Karpas-422 (cell line): ENCODE results near the gene FAM199X. TPM values are rescaled to one million over a fixed set of nuclear protein-coding genes. Genes with fewer than 3 reads are reported as not detected.
A peak's percentile ranks its signal among the peaks of the same experiment; 100 is the strongest.

Experiments
- DNase-seq: peaks from one replicate; pipeline ENCODE4 v3.0.0-alpha.2; 2015
- H2AFZ ChIP-seq: fragments of 200-600 bp; sonication (generic); 2 replicates; pipeline ENCODE4 v1.6.1; 2014; ENCODE audit warnings: antibody characterized with exemption, low read length, mixed read lengths
- H3K27ac ChIP-seq: fragments of 200-600 bp; sonication (generic); 2 replicates; pipeline ENCODE4 v1.5.1; 2014; ENCODE audit warnings: mild to moderate bottlenecking, low read length, moderate library complexity
- H3K27me3 ChIP-seq: fragments of 200-600 bp; sonication (generic); 2 replicates; pipeline ENCODE4 v1.6.1; 2014; ENCODE audit warnings: low read length, mixed read lengths
- H3K36me3 ChIP-seq: fragments of 200-600 bp; sonication (generic); 2 replicates; pipeline ENCODE4 v1.6.1; 2014; ENCODE audit warnings: low read length, mixed read lengths; ENCODE audit not compliant: insufficient read depth
- H3K4me1 ChIP-seq: fragments of 200-600 bp; sonication (generic); 2 replicates; pipeline ENCODE4 v1.6.1; 2014; ENCODE audit warnings: mild to moderate bottlenecking, low read length, mixed read lengths
- H3K4me2 ChIP-seq: fragments of 200-600 bp; sonication (generic); 2 replicates; pipeline ENCODE4 v1.6.1; 2014; ENCODE audit warnings: low read length, low read depth, mild to moderate bottlenecking; ENCODE audit not compliant: poor library complexity, severe bottlenecking
- H3K4me3 ChIP-seq: fragments of 200-600 bp; sonication (generic); 2 replicates; pipeline ENCODE4 v1.5.1; 2014; ENCODE audit warnings: mild to moderate bottlenecking, antibody characterized with exemption, low read length, mixed read lengths
- H3K79me2 ChIP-seq: fragments of 200-600 bp; sonication (generic); 2 replicates; pipeline ENCODE4 v1.6.1; 2014; ENCODE audit warnings: mild to moderate bottlenecking, low read length, mixed read lengths
- H3K9ac ChIP-seq: fragments of 200-600 bp; sonication (generic); 2 replicates; pipeline ENCODE4 v1.6.0; 2014; ENCODE audit warnings: low read length
- H3K9me2 ChIP-seq: fragments of 200-600 bp; sonication (generic), shearing (Covaris generic); replicated peaks from 2 replicates; pipeline ENCODE4 v1.6.0; 2014; ENCODE audit warnings: mild to moderate bottlenecking, low read length, moderate library complexity; ENCODE audit not compliant: insufficient read depth
- H3K9me3 ChIP-seq: fragments of 300-700, 200-600 bp; sonication (generic); 2 replicates; pipeline ENCODE4 v1.6.1; 2014; ENCODE audit warnings: low read length, mixed read lengths
- H4K20me1 ChIP-seq: fragments of 200-600 bp; sonication (generic); 2 replicates; pipeline ENCODE4 v1.6.1; 2014; ENCODE audit warnings: mild to moderate bottlenecking, antibody characterized with exemption, low read length, low read depth; ENCODE audit not compliant: insufficient read depth
- total RNA-seq: library from RNA; depleted of rRNA; stranded (reverse); fragments of >200 nt; shearing (Covaris generic); gene quantifications from 2 replicates; pipeline ENCODE4 v1.2.3, GENCODE V29; 2014; ENCODE audit warnings: low replicate concordance

FAM199X gene
- total RNA-seq, 1 experiment from 2014 or later, result 26.8 TPM

DNA sequence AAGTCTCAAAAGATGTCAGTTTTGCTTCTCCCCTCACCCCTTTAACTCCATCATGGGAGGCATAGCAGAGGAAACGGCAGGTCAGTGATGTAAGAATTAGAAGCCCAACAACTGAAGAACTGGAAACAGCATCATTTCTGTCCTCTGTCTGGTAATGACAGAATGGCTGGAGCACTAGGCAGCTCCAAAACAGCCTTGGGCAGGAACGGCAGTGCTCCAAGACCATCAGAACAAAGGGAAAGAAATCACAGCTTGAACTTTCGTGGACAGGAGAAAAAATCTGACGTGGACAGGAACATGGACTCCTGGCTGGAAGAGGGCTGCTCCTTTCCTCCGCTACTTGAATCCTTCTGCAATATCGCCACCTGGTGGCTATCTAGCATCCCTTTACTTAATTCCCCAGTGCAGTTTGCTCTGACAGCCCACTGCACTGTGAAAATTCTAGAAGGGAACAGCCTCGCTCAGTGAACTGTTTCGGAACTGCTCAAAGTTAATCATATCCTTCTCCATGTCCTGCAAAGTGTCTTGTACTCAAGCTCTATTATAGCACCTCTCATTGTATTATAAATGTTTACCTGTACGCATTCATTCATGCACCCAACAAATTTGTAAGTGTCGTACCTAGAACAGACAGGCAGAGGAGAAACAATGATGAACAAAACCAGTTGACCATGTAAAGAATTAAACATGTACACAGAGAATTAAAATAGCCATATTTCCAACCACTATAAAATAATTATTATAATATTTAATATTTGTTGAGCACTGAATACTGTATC is 29.8 kb upstream of the FAM199X start:
- Histone ChIP-seq H3K27me3 (no peaks in the 10 kb centered on the region), H3K9me3 (no peaks in the 10 kb centered on the region; the same call in 1 of the 2 replicates), H3K4me1 (no peaks in the 10 kb centered on the region), H3K4me3 (no peak overlapping the region), H2AFZ (no peak overlapping the region), H3K36me3 (no peaks in the 10 kb centered on the region), H3K9me2 (no peaks in the 10 kb centered on the region), H3K79me2 (no peaks in the 10 kb centered on the region), H3K9ac (no peak overlapping the region), H4K20me1 (no peaks in the 10 kb centered on the region), H3K4me2 (no peak overlapping the region), H3K27ac (no peak overlapping the region)
- DNase-seq, result peak; percentile 88

DNA sequence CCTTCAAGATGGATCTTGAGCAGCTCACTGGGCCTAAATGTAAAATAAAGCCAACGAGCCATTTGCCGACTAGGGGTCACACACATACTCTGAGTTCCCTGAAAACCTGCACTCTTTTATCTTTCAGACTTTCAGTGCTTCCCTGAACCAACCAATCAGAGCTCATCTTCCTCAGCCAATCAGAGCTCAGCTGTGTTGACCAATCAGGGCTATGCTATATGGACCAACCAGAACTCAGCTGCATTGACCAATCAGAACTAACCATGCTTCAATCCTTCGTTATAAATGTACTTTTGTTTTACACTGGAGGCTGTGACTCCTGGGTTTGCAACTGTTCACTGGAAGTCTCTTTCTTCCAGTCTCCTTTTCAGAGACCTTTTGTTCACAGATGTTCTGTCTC is 28.8 kb upstream of the FAM199X start:
- no peaks in the 10 kb centered on the region for H3K27me3 ChIP-seq
- no peaks in the 10 kb centered on the region for H3K79me2 ChIP-seq
- no peak overlapping the region for H2AFZ ChIP-seq
- no peak overlapping the region for H3K4me2 ChIP-seq
- H3K9me2 ChIP-seq, result no peaks in the 10 kb centered on the region
- H3K9ac ChIP-seq, result no peak overlapping the region
- H3K9me3 ChIP-seq, result no peaks in the 10 kb centered on the region; the same call in 1 of the 2 replicates
- H3K4me1 ChIP-seq, result no peaks in the 10 kb centered on the region
- no peak overlapping the region for H3K27ac ChIP-seq
- H3K36me3 ChIP-seq, result no peaks in the 10 kb centered on the region
- no peak overlapping the region for H3K4me3 ChIP-seq
- H4K20me1 ChIP-seq, result no peaks in the 10 kb centered on the region
- DNase-seq, result peak; percentile 64

DNA sequence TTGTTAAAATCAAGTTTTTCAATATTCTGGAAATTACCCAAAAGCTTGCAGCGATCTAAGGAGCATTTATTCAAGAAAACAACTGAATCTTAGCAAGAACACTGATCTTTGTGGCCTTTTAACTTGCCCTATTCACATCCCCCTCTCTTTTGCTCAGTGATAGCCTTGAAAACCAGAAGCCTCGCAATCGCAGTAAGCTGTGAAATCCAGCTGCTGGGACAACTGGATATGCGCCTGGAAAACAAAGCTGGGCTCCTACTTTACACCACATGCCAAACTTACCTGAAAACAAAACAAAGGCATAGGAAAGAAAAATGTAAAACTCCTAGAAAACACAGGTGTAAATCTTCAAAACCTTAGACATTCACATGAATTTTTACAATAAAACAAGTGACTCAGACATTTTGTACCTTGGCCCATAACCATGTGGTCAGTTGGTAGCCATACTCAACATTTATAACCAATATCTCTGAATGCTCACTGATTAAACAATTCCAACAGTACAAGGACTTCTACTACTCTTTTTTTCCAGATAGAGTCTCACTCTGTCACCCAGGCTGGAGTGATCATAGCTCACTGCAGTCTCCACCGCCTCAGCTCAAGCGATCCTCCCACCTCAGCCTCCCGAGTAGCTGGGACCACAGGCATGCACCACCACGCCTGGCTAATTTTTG is 25.0 kb upstream of the FAM199X start:
- DNase-seq, result no peak
- no peak overlapping the region for H3K4me3 ChIP-seq

DNA sequence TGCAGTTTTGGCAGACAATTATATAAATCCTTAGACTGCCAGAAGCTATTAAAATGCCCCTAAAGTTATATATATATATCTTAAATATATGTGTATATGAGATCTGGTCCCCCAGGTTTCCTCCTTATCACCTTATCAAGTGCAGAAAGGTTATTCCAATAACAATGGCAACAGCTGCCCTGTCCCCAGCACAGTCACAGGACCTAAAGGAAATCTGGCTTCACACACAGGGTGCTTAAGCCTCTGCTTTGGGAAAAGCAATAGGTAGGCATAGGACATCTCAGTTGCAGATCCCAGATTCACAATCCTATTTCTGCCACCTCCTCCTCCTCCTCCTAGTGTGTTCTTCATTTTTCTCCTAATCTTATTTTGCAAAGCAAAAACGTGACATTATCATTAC is 15.2 kb upstream of the FAM199X start:
- H3K4me2 ChIP-seq, result no peak overlapping the region
- peaks cover 5% of the 10 kb centered on the region; the same call in 1 of the 2 replicates for H3K4me1 ChIP-seq
- H3K79me2 ChIP-seq, result peaks cover 14% of the 10 kb centered on the region
- H3K36me3 ChIP-seq, result no peaks in the 10 kb centered on the region
- H4K20me1 ChIP-seq, result no peaks in the 10 kb centered on the region
- no peak overlapping the region for H3K27ac ChIP-seq
- no peak overlapping the region for H3K4me3 ChIP-seq
- no peak overlapping the region for H2AFZ ChIP-seq
- no peaks in the 10 kb centered on the region for H3K9me2 ChIP-seq
- H3K9ac ChIP-seq, result no peak overlapping the region
- no peaks in the 10 kb centered on the region for H3K27me3 ChIP-seq
- H3K9me3 ChIP-seq, result no peaks in the 10 kb centered on the region
- DNase-seq, result no peak

More for the DNA sequence above, 25.0 kb upstream of the FAM199X start:
- H3K36me3 ChIP-seq, result no peaks in the 10 kb centered on the region
- no peak overlapping the region for H3K4me2 ChIP-seq
- no peaks in the 10 kb centered on the region for H3K79me2 ChIP-seq
- no peaks in the 10 kb centered on the region; the same call in 1 of the 2 replicates for H3K9me3 ChIP-seq
- H4K20me1 ChIP-seq, result no peaks in the 10 kb centered on the region
- no peaks in the 10 kb centered on the region for H3K4me1 ChIP-seq
- H3K27ac ChIP-seq, result no peak overlapping the region
- H2AFZ ChIP-seq, result no peak overlapping the region
- no peaks in the 10 kb centered on the region for H3K27me3 ChIP-seq
- H3K9ac ChIP-seq, result no peak overlapping the region
- no peaks in the 10 kb centered on the region for H3K9me2 ChIP-seq

DNA sequence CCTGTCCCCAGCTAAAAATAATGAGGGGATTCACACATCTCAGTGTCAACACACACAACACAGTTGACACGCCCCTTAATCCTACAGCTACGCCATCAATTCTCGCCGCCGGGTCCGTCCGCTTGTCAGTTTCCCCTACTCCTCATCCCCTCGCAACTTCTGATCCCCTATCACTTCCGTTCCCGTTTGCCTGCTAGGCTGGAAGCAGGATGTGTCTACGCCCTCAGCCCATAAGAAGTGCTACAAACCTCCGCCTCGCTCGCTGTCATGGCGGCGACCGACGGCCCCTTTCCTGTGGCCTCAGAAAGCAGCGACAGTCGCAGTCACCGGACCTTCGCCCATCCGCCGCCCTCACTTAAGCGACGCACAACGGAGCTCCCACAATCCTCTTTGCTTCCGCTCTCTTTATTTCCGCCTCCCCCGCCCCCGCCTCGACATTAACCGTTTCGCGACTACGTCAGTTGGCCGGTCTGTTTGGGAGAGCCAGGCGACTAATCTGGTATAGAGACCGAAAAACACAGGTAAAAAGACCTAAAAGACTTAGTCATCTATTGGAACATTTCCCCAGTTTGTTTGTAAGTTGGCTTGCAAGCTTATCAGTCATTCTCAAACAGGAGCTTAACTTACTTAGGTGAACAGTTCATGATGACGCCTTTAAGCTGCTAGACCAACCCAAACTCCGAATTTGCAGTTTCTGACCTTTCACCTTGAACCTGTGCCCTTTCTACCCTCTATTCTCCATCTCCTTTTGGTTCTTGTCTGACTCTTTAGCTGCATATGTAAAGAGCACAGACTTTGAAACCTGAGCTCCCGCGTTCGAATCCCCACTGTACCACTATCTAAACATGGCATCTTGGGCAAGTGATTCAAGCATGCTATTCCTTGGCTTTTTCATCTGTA is 9.4 kb upstream of the FAM199X start, which contains the start of gene SLC25A53:
SLC25A53 (minus strand) TSS at position 380 of the 900 bp plus-strand sequence. CDS start 51,752 bp downstream, outside the sequence.
- Histone ChIP-seq H4K20me1 (no peaks in the 10 kb centered on the region), H3K9ac (peak within 1 kb of the TSS; percentile 75), H3K4me1 (peaks cover 17% of the 10 kb centered on the region), H2AFZ (0 out of 2 replicates have a peak within 1 kb of the TSS, but pooled peaks have one; percentile 32), H3K4me3 (peak within 1 kb of the TSS; percentile 77), H3K4me2 (peak within 1 kb of the TSS; percentile 83), H3K9me2 (no peaks in the 10 kb centered on the region), H3K27ac (peak within 1 kb of the TSS; percentile 86), H3K36me3 (no peaks in the 10 kb centered on the region), H3K27me3 (no peaks in the 10 kb centered on the region), H3K9me3 (no peaks in the 10 kb centered on the region), H3K79me2 (peaks cover 30% of the 10 kb centered on the region)
- DNase-seq, result peak; percentile 93

DNA sequence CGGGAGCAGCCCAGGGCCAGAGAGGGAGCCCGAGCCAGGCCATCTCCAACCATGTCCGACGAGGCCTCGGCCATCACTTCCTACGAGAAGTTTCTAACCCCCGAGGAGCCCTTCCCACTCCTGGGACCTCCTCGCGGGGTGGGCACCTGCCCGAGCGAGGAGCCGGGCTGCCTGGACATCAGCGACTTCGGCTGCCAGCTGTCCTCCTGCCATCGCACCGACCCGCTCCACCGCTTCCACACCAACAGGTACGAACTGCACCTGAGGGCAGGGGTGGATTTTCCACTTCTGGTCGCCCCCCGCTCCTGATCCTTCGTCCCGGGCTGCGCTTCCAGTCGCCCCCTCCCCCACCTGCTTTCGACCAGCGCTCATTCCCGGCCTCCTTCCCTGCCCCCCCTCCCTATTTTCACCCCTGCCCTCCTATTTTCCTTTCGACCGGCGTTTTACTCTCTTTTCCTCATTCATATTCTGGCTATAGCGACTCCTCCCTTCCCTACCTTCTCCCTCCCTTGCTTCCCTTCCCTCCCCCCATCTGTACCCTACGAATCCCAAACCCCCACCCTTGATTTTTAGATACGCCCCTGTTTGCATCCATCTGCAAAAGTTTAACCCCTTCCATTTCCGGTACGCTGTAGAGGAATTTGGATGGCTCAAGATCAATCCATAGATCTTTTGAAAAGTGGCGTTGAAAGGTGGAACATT is 633 bp downstream of the FAM199X start:
- H3K27ac ChIP-seq, result peak overlapping the region; percentile 33; the same call in 1 of the 2 replicates
- H4K20me1 ChIP-seq, result no peaks in the 10 kb centered on the region
- peaks cover 55% of the 10 kb centered on the region for H3K79me2 ChIP-seq
- H3K9ac ChIP-seq, result peak overlapping the region; percentile 86
- no peak for DNase-seq
- H3K9me3 ChIP-seq, result no peaks in the 10 kb centered on the region
- H3K4me1 ChIP-seq, result peaks cover 24% of the 10 kb centered on the region
- no peaks in the 10 kb centered on the region for H3K27me3 ChIP-seq
- H3K4me2 ChIP-seq, result peak overlapping the region; percentile 90
- peak overlapping the region; percentile 80 for H3K4me3 ChIP-seq
- H3K9me2 ChIP-seq, result no peaks in the 10 kb centered on the region
- no peak overlapping the region for H2AFZ ChIP-seq
- H3K36me3 ChIP-seq, result no peaks in the 10 kb centered on the region

DNA sequence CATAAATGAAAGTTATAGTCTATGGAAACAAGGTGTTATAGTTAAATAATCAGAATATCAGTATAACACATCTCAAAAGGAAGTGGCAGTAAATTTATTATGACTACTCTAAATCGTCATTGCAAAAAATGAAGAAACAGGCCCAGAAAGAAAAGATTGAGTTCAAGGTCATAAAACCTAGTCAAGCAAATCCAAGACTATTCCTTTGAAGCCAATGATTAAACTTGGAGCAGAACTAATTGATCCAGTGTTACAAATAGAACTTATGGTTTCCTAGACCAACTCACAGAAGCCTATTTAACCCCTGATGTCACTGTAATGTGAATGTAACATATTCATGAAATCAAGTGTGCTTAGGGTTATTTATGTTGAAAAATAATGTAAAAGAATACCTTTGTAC is 1.9 kb downstream of the FAM199X start:
- peak overlapping the region; percentile 90 for H3K4me2 ChIP-seq

More for the DNA sequence above, 1.9 kb downstream of the FAM199X start:
- no peaks in the 10 kb centered on the region for H3K27me3 ChIP-seq
- no peak overlapping the region for H3K27ac ChIP-seq
- peaks cover 24% of the 10 kb centered on the region for H3K4me1 ChIP-seq
- no peaks in the 10 kb centered on the region for H3K9me3 ChIP-seq
- H2AFZ ChIP-seq, result no peak overlapping the region
- no peaks in the 10 kb centered on the region for H3K36me3 ChIP-seq
- peak overlapping the region; percentile 80 for H3K4me3 ChIP-seq
- no peaks in the 10 kb centered on the region for H4K20me1 ChIP-seq
- DNase-seq, result no peak
- H3K9me2 ChIP-seq, result no peaks in the 10 kb centered on the region
- H3K9ac ChIP-seq, result peak overlapping the region; percentile 86
- peaks cover 66% of the 10 kb centered on the region for H3K79me2 ChIP-seq
